Suprapubic skin (tissue), 4 donors: Measurements from ENCODE around the gene ALDH1L1. TPM values are rescaled to one million over a fixed set of nuclear protein-coding genes. Genes with fewer than 3 reads are reported as not detected.

Source experiments
- DNase-seq, 2 donors: peaks; one replicate each; pipeline ENCODE4 v3.0.0-alpha.2; 2019; ENCODE audit warnings: low spot score in 2 of 2
- H3K27ac ChIP-seq: fragments of 200-600 bp; sonication (generic); one replicate; pipeline ENCODE4 v1.5.1; 2019
- H3K27me3 ChIP-seq: fragments of 200-600 bp; sonication (generic); one replicate; pipeline ENCODE4 v1.5.1; 2019
- H3K36me3 ChIP-seq: fragments of 200-600 bp; sonication (generic); one replicate; pipeline ENCODE4 v1.5.1; 2019
- H3K4me1 ChIP-seq: fragments of 200-600 bp; sonication (generic); one replicate; pipeline ENCODE4 v1.5.1; 2019
- H3K4me3 ChIP-seq: fragments of 200-600 bp; sonication (generic); one replicate; pipeline ENCODE4 v1.5.1; 2019; ENCODE audit warnings: mild to moderate bottlenecking
- H3K9me3 ChIP-seq: fragments of 200-600 bp; sonication (generic); one replicate; pipeline ENCODE4 v1.5.1; 2019
- CTCF ChIP-seq, 2 donors: fragments of 200-600 bp in 1 of 2; fragments of 450-650 bp in 1 of 2; sonication (generic) in 1 of 2; IDR thresholded peaks; one replicate each; pipeline ENCODE4 v1.5.1; 2016 to 2019; ENCODE audit warnings: antibody characterized with exemption in 2 of 2, mild to moderate bottlenecking in 1 of 2, moderate library complexity in 1 of 2
- EP300 ChIP-seq: sonication (generic); formaldehyde crosslinking; IDR thresholded peaks from one replicate; pipeline ENCODE4 v1.6.1; 2017; ENCODE audit warnings: antibody characterized with exemption
- POLR2A ChIP-seq, 2 donors: fragments of 450-650 bp; IDR thresholded peaks; one replicate each; pipeline ENCODE4 v1.6.1; 2017; ENCODE audit warnings: antibody characterized with exemption in 2 of 2, mild to moderate bottlenecking in 2 of 2, moderate library complexity in 2 of 2
- POLR2AphosphoS5 ChIP-seq, 3 donors: sonication (generic); formaldehyde crosslinking; IDR thresholded peaks; one replicate each; pipeline ENCODE4 v1.6.1; 2017; ENCODE audit warnings: antibody characterized with exemption in 3 of 3
- WGBS: methylation state at CpG from one replicate; pipeline ENCODE4 v1.1.5; 2018; 5-methylcytosine and 5-hydroxymethylcytosine counted together
- total RNA-seq, 4 donors: library from RNA; depleted of rRNA; stranded (reverse); fragments of >200 nt; gene quantifications; one replicate each; pipeline ENCODE4 v1.1.0, GENCODE V29; 2016

Gene ALDH1L1
- total RNA-seq, 4 donors from 2014 or later, result 5.1 to 8.5 (median 7.4) TPM

DNA sequence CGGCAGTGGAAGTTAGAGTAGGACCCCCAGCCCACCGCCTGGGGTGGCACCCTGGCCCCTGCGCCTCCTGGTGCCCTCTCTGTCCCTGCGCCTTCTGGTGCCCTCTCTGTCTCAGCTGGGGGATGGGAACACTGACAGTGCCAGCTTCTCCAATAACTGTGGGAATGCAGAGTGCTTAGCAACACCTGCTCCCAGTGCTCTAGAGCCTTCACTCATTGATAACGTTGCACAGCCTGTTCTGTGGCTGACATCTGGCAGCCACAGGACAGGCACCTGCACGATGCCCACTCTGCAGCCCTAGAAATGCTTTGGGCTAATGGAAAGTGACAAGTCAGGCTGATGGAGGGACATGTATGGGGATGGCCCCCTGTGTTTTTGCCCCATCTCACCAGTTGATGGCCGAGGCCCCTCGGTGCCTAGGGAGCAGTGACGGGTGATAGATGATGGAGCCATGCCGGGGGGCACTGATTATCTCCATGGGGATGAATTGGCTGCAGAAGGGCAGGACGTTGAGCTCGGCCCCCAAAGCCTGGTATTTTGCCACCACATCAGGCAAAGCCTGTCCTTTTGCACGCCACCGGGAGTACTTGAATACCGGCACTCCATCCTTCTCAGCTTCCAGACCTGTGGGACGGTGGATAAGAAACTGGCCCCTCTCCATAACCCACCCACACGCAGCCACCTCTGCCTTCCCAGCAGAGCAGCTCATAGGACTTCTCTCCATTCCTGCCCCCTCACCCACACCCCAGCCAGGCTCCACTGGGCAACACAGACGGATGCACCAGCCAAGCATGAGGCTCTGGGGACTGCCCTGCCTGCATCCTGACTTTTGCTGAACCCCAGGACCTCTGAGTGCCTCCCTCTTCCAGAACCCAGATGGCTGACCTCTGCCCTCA, 22.1 kb downstream of the ALDH1L1 start:
- TF ChIP-seq EP300 (no peak), CTCF (IDR thresholded peaks at IDR 0.05) (no peak), POLR2A (IDR thresholded peaks at IDR 0.05) (no peak), POLR2AphosphoS5 (IDR thresholded peaks at IDR 0.05) (no peak)
- Histone ChIP-seq H3K9me3 (no peaks in the 10 kb centered on the region), H3K4me1 (no peaks in the 10 kb centered on the region), H3K4me3 (no peak overlapping the region), H3K36me3 (no peaks in the 10 kb centered on the region), H3K27me3 (peaks cover 8% of the 10 kb centered on the region), H3K27ac (no peak overlapping the region)
- DNase-seq, result no peak
- 89% methylated on average over 17 of the region's 18 CpGs for WGBS

DNA sequence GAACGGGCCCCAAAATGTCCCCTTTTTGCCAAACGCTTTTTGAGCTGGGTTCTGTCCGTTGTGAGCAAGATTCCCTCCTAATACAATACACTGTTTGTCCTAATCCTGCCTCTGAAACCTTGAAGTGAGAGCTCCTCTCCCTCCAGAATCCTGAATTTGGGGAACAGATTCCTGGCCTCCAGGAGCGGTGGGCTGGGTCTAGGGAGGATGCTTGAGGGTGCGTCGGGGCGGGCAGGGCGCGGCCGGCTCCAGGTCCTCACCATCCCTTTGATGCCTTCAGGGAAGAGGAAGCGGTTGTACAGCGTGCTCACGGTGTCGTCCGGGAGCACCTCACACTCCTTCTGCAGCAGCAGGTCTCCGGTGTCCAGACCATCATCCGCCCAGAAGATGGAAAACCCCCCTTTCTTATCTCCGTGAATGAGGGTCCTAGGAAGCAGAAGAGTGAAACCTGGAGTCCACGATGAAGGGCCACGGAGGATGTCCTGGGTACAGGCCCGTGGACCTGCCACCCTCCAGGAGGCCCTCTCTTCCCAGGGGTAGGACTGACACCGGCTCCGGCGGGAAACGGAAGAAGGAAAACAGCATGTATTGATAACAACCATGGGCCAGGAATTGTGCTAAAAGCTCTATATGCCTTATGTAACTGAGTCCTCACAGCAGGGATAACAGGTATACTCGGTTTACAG, 23.2 kb downstream of the ALDH1L1 start:
- TF ChIP-seq CTCF (IDR thresholded peaks at IDR 0.05) (no peak), POLR2AphosphoS5 (IDR thresholded peaks at IDR 0.05) (no peak), POLR2A (IDR thresholded peaks at IDR 0.05) (no peak), EP300 (no peak)
- H3K27ac ChIP-seq, result no peak overlapping the region
- 94% methylated on average over 26 of the region's 26 CpGs for WGBS
- no peaks in the 10 kb centered on the region for H3K4me1 ChIP-seq
- H3K36me3 ChIP-seq, result no peaks in the 10 kb centered on the region
- no peaks in the 10 kb centered on the region for H3K9me3 ChIP-seq
- no peak for DNase-seq
- H3K27me3 ChIP-seq, result peaks cover 8% of the 10 kb centered on the region
- no peak overlapping the region for H3K4me3 ChIP-seq

- Histone ChIP-seq H3K36me3 (no peaks in the 10 kb centered on the region), H3K4me3 (no peak overlapping the region), H3K9me3 (no peaks in the 10 kb centered on the region), H3K4me1 (no peaks in the 10 kb centered on the region), H3K27ac (no peak overlapping the region), H3K27me3 (peaks cover 8% of the 10 kb centered on the region)
- TF ChIP-seq CTCF (IDR thresholded peaks at IDR 0.05) (no peak), POLR2AphosphoS5 (IDR thresholded peaks at IDR 0.05) (no peak), POLR2A (IDR thresholded peaks at IDR 0.05) (no peak), EP300 (no peak)
- 77% methylated on average over 5 of the region's 8 CpGs for WGBS
- no peak for DNase-seq
These were observed 23.9 kb downstream of the ALDH1L1 start for GRCh38 chr3:126156468-126156867.

GRCh38 chr3:126155819-126156218, 24.6 kb downstream of the ALDH1L1 start:
- H3K27ac ChIP-seq, result no peak overlapping the region
- H3K4me1 ChIP-seq, result no peaks in the 10 kb centered on the region
- H3K4me3 ChIP-seq, result no peak overlapping the region
- H3K36me3 ChIP-seq, result no peaks in the 10 kb centered on the region
- peaks cover 6% of the 10 kb centered on the region for H3K27me3 ChIP-seq
- WGBS, result 52% methylated on average over 6 of the region's 6 CpGs
- no peaks in the 10 kb centered on the region for H3K9me3 ChIP-seq
- TF ChIP-seq POLR2AphosphoS5 (IDR thresholded peaks at IDR 0.05) (no peak), POLR2A (IDR thresholded peaks at IDR 0.05) (no peak), EP300 (no peak), CTCF (IDR thresholded peaks at IDR 0.05) (no peak)
- no peak for DNase-seq

DNA sequence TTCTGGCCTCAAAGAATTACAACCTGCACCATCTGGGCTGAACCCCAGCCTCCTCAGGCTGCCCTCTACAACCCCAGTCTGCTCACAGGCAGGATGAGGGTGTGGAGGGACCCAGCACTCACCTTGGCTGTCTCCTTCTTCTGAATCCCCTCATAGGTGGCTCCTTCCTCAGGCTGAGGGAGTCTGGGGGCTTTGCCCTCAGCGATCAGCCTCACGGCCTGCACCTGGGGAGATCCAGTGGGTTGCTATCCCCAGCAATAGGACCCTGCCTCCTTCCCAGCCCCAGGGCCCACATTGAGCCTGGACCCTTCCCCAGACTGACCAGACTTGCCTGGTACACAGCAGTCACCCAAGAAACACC, 25.1 kb downstream of the ALDH1L1 start:
- H3K4me1 ChIP-seq, result no peaks in the 10 kb centered on the region
- DNase-seq, result no peak
- TF ChIP-seq CTCF (IDR thresholded peaks at IDR 0.05) (no peak), EP300 (no peak), POLR2A (IDR thresholded peaks at IDR 0.05) (no peak), POLR2AphosphoS5 (IDR thresholded peaks at IDR 0.05) (no peak)
- H3K27me3 ChIP-seq, result peaks cover 3% of the 10 kb centered on the region
- H3K27ac ChIP-seq, result no peak overlapping the region
- no peaks in the 10 kb centered on the region for H3K36me3 ChIP-seq
- H3K4me3 ChIP-seq, result no peak overlapping the region
- WGBS, result 100% methylated on average over 2 of the region's 2 CpGs
- no peaks in the 10 kb centered on the region for H3K9me3 ChIP-seq
